Stimulated activated CD4-positive, alpha-beta T cell treated with anti-CD3 and anti-CD28 coated beads, Interleukin-15, amount 100 ng/mL, for 1 hour (primary cell): ENCODE measurements around the gene ICA1.

Experiments
- DNase-seq, 2 donors: peaks; one replicate each; pipeline ENCODE4 v3.0.0-alpha.2; 2020; ENCODE audit warnings: low read depth in 1 of 2, low spot score in 1 of 2

Gene ICA1

DNA sequence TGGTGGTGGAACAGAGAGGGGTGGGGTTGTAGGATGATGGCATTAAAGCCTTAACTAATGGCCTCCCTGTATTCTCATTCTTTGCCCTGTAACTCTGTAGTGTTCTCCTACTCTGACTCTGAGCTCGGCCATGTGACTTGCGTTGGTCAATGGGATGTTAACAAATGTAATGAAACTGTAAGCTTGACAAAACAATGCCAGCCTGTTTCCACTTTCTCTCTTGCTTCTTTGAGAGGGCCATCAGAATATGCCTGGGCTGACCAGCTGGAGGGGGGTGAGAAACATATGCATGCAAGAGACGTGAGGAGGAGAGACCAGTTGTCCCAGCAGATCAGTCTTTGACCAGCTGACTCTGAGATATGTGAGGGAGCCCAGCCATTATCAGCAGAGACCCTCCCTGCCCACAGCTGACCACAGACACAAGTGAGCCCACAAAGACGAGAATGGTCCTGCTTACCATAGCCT lies 100.6 kb downstream of the ICA1 start:
- no peak for DNase-seq

DNA sequence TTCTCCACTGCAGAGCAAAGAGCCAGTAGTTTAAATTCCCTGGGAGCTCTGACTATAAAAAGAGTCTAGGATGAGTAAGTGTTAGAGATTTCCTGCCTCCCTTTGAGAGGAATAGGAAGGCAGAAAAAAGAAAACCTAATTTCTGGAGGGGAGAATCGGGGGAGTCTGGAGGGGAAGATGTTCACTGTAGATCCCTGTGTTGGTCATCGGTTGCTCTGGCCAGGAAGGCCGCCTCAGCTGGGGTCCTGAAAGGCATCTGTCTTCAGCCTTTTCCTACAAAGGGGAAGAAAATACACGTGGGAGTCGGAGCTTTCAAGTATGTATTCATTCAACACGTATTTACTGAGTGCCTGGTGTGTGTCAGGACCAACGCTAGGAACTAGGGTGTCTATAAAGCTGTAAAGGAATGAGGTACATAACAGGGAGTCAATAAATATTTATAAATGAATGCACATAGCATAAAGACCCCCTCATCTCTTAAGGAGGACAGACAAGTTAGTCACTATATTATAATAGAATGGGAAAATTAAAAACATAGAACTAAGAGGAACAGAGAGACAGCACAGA lies 101.1 kb downstream of the ICA1 start:
- DNase-seq, result no peak

DNA sequence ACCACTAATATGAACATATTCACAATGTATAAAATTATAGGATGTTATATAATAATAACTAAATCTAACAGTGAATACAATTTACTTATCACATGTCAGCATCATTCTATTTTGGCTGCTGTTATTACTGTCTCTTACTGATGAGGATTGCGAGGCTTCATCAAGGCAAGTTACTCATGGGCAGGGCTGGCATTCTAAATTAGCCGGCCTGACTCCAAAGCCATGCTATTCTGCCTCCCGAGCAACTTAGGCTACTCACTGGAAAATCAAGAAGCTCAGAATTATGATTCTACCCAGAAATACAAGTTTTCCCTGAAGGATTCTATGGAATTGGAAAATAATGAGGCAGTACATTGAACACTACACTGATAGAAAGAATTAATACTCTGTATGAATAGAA lies 101.7 kb downstream of the ICA1 start:
- DNase-seq, result no peak

DNA sequence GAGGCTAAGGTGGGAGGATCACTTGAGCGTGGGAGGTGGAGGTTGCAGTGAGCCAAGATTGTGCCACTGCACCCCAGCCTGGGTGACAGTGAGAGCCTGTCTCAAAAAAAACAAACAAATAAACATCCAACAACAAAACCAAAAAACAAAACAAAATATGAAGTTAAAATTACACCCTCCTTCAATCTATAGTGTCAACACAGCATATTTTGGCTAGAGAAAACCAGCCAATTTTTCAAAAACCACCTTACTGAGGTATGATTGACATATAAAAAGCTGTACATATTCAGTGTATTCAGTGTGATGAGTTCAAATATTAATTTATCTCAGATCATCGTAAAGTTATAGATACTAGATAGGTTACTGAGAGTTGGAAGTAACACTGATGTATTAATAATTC lies 102.4 kb downstream of the ICA1 start:
- DNase-seq, result no peak

DNA sequence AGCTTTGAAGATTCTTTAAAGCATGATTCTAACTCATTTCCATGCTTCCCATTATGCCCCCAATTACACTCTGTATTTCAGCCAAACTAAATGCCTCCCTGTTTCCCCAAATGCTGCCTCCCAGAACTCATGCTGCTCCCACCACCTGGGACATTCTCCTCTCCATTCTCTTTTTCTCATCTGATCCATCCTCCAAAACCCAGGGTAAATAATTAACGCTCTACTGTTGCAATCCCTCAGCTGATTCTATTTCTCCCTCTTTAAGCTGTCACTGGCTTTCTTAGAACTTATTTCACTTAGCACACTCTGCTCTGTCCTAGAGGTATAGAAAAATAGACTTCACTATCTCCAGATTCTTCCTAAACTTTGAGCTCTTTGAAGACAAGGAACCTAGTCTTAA lies 104.7 kb downstream of the ICA1 start:
- no peak for DNase-seq

DNA sequence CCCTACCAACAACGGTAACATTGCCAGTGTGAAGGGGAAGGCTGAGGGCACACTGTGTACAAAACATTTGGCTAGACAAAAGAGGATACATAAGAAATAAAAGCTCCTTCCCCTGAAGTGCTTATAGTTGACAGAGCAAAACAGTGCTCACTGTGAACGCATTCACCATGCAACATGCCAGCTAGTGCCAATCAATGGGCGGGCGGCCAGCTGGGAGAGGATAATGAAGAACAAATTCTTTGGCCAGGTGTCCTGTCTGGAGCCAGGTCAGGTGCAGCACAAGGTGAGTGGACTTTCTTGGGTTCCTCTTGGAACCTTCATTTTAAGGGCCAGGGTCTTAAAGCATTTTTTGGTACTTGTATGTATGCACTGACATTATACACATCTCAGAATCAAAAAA lies 106.1 kb downstream of the ICA1 start:
- no peak for DNase-seq

DNA sequence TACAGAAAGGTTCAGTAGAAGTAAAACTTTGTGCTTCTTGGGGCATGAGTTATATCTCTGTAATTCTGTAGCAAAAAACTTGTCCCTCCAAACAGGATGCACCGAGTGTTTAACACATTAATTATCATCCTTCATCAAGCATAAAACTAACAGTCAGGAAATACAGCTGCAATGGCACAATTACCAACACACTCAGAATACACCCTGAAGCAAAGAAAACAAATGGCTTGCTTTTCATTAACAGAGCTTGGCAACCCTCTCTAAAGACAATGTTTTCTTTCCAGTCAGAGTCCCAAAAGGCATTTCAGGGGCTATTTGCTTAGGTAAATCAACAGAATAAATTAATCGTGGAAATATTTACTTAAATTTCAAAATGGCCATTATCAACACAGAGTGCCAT lies 107.7 kb downstream of the ICA1 start:
- DNase-seq, result no peak

DNA sequence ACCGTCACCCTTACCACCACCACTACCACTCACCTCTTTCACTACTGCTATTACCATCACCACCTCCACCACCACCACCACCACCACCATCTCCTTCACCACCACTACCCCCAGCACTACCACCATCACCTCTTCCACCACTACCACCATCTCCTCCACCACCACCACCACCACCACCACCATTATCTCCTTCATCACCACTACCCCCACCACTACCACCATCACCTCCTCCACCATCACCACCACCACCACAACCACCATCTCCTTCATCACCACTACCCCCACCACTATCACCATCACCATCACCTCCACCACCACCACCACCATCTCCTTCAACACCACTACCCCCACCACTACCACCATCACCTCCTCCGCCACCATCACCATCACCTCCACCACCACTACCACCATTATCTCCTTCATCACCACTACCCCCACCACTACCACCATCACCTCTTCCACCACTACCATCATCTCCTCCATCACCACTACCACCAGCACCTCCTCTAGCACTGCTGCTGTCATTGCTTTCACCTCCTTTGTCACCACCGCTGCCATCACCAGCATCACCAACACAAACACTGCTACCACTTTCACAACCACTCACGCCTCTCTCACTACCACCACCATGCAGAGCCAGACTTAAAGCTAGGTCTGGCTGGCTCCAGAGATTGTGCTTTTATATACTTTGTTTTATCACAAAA lies 109.3 kb downstream of the ICA1 start:
- no peak for DNase-seq

DNA sequence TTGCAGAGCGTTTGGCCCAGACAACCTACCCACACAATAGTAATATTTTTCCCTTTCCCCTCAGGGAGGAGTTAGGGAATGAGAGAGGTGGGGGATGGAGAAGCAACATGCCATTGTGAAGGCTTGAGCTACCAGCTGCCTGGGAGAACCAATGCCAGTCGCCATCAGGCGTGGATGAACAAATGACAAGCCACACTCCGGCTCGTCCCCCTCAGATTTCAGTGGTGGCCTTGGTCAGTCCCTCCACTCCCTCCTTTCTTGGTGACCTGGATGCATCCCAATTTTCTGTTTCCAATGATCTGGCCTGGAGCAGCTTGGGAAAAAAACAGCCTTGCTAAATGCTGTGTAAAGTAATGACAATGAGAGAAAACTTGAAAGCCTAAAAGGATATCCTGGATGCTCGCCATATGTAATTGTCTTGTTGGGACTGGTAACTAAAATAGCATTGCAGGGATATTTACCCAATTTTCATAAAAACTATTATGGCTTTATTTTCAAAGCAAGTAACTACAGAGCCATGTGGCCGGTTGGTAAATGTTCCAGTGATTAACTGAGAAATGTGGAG lies 110.7 kb downstream of the ICA1 start:
- DNase-seq, result no peak

DNA sequence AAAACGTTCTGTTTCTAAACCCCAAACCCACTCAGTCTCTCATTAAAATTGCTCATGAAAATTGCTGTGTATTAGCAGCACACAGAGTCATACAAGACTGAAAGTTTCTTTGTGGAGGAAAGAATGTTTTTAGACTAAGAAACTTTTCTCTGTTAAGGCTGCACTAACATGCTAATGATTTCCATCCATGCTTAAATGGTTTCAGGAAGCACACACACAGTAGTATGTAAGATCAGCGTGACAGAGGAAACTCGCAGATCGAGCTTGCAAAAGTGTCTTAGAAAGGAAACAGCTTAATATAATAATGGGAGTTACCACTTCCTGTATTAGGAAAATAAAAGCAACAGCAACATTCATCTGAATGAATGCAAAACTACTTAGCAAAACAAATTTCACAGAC lies 112.7 kb downstream of the ICA1 start:
- DNase-seq, result no peak

DNA sequence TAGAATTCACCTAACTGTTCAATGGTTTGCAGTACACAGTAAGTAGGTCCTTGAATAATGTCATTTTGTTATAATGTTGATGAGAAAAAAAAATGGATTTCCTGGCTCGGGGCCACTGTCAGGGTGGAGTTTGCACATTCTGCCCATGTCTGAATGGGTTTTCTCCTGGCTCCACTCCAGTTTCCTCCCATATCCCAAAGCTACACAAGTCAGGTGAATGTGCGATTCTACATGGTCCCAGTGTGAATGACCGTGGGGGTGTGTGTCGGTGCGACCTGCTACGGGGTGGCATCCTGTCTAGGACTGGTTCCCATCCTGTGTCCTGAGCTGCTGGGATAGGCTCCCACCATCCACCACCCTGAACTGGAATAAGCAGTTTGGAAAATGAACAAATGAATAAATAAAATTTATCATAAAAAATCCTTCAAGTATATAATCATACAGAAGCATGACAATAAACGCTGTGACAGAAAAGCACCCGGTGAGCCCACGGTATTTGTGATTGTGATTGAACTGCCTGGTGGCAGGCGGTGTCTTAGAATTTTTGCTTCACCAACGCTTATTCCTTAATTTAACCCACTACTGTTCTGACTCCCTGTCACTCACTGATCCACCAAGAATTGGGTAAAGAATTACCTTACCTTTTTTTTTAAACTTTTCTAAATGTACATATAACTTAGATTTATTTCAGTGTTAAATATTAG lies 114.1 kb downstream of the ICA1 start:
- DNase-seq, result no peak

DNA sequence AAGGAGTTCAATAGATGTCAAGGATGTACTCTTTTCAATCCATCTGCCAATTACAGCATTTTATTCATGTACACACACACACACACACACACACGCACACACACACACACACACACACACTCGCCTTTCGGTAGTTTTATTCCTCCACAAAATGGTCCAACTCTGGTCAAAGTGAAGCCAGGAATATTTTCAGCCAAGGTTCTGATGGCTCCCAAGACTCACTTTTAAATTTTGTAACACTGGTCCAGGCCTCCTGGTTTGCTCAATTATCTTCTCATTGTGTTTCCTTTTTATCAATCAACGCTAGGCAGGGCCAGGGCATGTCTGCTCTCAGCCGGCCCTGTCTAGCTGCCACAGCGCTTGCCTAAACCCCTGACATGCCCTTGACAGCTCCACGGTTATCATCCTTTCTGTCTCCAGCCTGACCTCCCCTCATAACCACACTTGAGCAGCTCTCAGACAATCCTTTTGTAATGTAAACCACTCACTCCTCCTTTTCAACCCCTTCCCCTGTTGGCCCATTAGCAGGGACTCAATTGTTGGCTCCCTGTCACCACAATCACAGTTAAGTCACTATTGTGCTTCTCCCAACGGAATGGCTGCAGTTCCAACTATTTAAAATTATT lies 115.1 kb downstream of the ICA1 start:
- DNase-seq, result no peak

DNA sequence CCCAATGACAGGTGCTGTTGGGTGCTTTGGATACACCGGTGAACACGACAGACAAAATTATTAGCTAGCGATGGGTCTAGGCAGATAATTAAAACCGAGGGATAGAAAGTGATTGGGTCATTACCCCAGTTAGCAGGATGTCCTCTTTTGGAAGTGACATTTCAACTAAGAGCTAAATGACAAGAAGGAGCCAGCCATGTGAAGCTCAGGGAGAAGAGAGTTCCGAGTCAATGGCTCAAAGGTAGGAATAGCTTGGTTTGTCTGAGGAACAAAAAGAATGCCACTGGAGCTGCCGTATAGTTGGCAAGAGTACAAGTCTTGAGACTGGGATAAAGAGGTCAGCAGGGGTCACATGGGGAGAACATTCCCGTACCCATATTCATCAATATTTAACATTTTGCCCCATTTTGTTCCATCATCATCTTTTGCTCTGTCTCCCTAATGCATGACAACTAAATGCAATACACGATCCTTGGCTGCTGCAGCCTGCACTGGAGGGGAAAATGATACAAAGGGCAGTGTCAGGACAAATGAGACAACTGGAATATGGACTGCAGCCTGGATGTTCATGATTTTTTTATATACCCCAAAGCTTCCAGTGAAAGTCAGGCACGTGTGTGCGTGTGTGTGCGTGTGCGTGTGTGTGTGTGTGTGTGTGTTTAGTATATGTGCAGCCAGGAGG lies 115.7 kb downstream of the ICA1 start:
- no peak for DNase-seq

DNA sequence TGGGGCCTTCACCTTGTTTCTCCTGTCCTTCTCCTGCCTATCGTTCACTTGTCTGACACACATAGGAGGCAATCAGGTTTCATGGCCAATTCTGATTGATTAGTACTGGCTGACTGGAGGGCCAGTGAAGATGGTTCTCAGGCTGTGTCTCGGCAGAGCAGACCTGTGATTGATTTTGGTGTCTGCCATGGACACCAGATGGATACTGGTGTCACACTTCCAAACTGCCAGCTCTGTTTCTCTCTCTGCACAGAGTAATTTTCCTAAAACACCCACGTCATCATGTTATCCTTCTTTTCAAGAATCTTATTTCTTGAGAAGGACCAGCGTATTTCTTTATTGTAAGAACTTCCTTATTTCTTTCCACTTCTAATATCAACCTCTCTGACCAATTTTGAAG lies 117.1 kb downstream of the ICA1 start:
- no peak for DNase-seq

DNA sequence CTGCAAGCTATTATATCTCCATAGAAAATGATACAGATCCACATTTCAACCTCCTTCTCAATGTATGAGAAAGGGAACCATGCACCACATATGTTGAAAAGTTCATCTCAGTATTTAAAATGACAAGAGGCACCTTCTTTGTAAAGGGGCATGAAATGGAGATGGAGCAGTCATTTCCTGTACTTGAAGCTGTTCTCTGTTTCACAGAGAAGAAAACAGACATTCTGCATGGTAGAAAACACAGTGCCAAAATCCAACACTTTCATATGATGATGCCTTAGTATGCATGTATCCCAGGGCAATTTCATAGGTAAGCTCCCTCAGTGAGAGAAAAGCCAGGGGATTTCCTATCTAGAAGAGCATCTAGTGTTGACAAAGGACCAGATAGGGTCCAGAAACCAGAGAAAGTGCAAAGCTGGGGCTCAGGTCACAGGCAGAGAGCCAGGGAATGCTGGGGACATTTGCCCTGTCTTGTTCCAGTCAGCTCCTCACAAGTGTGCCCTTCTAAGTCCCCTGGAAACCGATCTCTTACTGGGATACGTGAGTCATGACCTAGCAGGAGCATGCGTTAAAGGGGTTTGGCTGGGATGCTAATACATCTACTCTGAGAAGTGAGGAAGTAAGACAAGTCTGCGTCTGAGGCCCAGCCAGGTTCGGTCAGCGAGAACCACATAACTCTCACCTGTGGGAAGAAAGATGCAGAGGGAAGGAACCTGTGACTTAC lies 118.7 kb downstream of the ICA1 start:
- DNase-seq, result no peak

DNA sequence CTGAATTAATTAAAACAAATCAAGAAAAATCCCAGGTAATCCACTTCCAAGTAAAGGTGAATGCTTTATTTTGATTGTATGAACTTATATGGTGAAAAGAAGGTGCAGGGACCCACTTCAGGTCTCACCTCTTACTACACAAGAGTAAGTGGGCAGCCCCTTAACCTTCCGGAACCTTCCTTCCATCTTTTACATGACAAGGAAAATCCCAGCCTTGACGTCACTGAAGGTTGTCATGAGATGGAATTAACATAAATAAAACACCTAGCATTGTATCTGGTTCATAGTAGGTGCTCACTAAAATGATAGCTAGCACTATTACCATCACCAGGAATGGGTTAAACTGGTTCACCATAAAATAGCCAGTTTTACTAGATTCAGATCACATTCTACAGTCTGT lies 119.5 kb downstream of the ICA1 start:
- DNase-seq, result no peak

DNA sequence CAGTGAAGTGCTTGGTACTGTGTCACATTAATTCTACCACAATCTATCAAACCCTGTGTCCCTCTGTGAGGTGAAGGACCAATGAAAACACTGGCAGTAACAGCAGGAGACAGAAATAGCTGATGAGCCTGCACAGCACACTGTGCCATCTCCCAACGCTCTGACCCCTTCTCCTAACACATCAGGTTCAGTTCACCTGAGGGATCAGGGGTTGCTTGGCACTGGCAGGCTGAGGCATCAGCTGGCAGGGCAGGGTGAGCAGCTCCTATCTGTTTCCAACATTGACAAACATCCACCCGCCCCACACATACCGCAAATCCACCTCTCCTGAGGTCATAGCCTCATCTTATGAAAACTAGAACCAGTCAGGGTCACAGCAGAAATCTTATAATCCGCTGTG lies 120.9 kb downstream of the ICA1 start:
- DNase-seq, result no peak

DNA sequence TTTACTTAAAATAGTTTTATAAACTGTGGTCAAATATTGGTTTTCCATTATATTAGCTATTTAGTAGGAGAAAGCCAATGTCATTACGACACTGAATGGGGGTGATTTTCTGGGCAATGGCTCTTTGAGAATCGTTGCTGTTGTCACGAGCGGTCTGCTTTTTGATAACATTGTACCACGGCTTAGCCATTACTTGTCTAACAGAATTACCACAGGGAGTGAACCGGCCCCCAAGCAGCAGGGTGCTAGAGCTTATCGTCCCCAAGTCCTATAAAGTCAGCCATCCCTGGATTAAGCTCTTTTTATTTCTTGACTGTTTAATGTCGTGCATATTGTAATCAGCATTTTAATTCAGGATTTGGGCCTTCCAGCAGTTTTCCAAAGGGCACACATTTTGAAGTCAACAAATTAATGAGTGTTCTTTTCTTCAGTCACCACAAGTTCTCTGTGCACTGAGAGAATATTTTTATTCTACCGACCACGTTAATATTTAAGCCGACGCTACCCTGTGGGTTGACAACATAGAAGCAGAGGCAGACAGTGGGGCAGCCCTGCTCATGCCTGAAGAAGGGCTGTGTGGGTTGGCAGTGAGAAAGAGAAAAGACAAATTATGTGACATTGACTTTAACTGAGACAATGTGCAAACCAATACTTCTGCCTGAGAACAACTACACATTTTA lies 125.8 kb downstream of the ICA1 start:
- no peak for DNase-seq

DNA sequence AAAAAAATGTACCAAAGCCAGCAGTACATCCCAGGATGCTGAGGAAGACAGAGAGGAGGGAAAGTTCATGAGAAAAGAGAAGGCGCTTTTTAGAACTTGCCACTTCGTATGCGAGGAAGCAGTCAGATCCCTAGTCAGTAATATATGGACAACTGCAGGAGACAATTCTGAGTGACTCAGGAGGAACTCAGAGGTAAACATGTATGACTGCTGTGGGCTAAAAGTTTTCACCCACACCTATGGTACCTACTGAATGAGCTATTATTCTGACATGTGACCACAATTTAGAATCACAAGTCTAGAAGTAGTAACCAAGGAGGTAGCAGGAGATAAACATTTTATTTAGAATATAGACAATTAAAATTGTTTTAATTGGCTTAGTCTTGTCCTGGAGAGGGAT lies 126.5 kb downstream of the ICA1 start:
- no peak for DNase-seq

DNA sequence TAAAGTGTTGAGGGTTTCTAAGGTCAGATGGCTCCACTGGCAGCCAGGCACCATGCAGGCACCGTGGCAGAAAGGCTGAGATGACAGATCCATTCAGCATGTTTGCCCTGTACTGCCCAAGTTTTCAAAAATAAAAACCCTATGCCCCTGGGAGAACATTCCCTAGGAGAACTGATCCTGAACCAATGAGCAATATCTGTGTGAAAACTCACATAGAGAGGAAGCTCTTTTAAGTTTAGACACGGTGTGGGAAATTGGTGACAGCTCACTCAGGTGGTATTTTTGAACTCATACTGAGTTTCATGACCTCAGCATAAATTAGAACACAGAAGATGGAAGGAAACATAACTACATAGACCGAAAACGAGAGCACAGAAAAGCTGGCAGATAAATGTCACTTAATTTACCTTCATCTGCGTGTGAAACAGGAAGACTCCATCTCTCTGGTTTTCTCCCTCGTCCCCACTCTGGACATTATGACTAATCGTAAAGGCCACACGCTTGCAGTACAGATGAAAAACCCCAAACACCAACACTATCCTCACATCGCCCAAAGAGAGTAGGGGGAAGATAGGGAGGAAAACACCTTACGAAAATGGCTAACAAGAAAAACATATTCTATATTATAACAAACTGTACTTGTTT lies 127.8 kb downstream of the ICA1 start:
- DNase-seq, result no peak
